Activated CD4-positive, alpha-beta T cell treated with anti-CD3 and anti-CD28 coated beads, Interleukin-2, Interleukin-6, amounts not matched to agents 100 ng/mL and 50 ng/mL, durations not matched to agents 16 hours and 8 hours (primary cell): Measurements from ENCODE around the gene CIB1.
"Not testable (repeated sequence)": the region's sequence is repeated elsewhere in the genome, so short reads cannot be mapped to it uniquely, and the experiment has no call there.

ENCODE experiments used
- DNase-seq: peaks from one replicate; pipeline ENCODE4 v3.0.0-alpha.2; 2020

CIB1 gene

GRCh38 chr15:90233387-90234095, at the start of gene CIB1:
TSS of gene CIB1 (minus strand) at chr15:90233941. CDS start at chr15:90233885, 56 bp downstream.
- peak; percentile 99 for DNase-seq

DNA sequence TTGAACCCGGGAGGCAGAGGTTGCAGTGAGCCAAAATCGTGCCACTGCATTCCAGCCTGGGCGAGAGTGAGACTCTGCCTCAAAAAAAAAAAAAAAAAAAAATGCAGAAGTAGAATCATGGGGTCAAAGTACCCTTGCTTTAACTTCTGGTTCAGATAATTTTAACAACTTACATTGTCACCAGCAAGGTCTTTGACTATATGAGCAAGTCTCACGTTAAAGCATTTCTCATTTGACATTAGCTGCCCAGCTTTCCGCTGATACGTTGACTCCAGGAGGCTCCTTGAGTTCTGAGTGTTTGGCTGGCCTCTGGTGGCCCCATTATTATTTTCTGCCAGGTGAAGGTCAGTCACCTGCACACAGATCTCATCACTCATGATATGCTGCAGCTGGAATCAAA, 47.9 kb upstream of the CIB1 start:
- not testable (repeated sequence) for DNase-seq

- DNase-seq: not testable (repeated sequence)
Observed at GRCh38 chr15:90280743-90281142, 47.0 kb upstream of the CIB1 start.

GRCh38 chr15:90278467-90278866, 44.7 kb upstream of the CIB1 start:
- not testable (repeated sequence) for DNase-seq

GRCh38 chr15:90271459-90272166, 37.9 kb upstream of the CIB1 start:
- no peak for DNase-seq

GRCh38 chr15:90270502-90271150, 36.9 kb upstream of the CIB1 start:
- DNase-seq: no peak

DNA sequence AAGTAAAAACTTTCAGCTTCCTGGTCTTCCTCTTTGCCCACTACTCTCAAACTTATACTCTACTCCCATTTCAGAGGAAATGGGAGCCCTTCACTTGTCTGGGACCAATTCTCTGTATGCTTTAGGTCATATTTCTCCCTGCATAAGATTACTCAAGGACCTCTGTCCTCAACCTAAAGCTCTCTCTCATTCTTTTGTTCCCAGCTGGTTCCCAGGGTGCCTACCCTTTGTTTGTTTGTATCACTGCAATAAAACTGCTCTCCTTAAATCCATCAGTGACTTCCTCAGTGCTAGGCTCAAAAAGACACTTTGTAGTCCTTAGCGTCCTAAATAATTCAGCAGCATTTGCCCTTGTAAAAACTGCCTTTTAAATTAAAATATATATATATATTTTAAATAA, 34.7 kb upstream of the CIB1 start:
- no peak for DNase-seq

GRCh38 chr15:90266485-90266884, 32.7 kb upstream of the CIB1 start:
- peak; percentile 43 for DNase-seq

GRCh38 chr15:90266061-90266431, 32.3 kb upstream of the CIB1 start:
- DNase-seq: peak; percentile 65

GRCh38 chr15:90265271-90266060, 31.7 kb upstream of the CIB1 start, which contains the start of gene NGRN:
TSS of gene NGRN (plus strand) at chr15:90265672. CDS start at chr15:90265713, 41 bp downstream.
- peak; percentile 95 for DNase-seq

- DNase-seq: peak; percentile 70
Observed at GRCh38 chr15:90264671-90265070, 30.9 kb upstream of the CIB1 start.

GRCh38 chr15:90262426-90262825, 28.7 kb upstream of the CIB1 start:
- no peak for DNase-seq

DNA sequence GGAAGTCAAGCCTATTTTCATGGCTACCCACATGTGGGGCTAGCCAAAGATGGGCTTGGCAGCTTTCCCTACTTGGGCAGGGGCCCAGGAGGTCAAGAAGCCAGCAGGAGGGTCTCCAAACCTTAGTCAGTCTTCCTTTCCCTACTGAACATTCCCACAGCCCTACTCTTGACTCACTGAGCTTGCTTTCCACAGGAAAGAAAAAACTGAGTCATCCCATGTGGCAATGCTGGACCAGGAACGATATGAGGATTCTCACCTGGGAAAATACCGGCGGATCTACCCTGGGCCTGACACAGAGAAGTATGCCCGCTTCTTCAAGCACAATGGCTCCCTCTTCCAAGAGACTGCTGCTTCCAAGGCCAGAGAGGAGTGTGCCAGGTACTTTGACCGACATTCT, 28.1 kb upstream of the CIB1 start:
- DNase-seq: no peak

DNA sequence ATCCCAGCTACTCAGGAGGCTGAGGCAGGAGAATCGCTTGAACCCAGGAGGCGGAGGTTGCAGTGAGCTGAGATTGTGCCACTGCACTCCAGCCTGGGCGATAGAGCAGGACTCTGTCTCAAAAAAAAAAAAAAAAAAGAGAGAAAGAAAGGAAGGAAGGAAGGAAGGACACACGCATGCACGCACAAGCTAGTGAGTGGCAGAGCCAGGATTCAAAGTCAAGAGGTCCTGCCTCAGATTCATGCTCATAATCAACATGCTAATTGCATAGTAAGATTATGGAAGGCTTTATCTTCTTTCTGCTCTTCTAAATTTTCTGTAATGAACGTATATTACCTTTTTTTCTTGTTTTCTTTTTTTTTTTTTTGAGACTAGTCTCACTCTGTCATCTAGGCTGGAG, 27.0 kb upstream of the CIB1 start:
- DNase-seq: not testable (repeated sequence)

GRCh38 chr15:90259524-90259923, 25.8 kb upstream of the CIB1 start:
- peak; percentile 70 for DNase-seq

DNA sequence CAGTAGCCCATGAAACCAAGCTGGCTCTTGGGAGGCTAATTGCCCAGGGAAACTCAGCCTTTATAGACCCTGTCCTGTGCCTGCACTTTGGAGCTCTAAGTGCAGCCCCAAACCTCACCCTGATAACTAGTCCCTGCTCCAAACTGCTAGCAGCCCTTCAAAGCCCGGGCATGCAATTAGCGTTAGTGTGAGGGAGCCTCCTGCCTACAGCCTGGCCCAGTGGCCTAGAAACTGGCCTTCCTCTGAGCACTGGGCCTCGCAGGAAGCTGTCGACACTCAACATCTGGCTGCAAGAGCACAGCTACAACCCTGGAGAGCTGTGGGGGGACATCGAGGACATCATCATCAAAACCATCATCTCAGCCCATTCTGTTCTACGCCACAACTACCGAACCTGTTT, 24.0 kb upstream of the CIB1 start:
- no peak for DNase-seq

DNA sequence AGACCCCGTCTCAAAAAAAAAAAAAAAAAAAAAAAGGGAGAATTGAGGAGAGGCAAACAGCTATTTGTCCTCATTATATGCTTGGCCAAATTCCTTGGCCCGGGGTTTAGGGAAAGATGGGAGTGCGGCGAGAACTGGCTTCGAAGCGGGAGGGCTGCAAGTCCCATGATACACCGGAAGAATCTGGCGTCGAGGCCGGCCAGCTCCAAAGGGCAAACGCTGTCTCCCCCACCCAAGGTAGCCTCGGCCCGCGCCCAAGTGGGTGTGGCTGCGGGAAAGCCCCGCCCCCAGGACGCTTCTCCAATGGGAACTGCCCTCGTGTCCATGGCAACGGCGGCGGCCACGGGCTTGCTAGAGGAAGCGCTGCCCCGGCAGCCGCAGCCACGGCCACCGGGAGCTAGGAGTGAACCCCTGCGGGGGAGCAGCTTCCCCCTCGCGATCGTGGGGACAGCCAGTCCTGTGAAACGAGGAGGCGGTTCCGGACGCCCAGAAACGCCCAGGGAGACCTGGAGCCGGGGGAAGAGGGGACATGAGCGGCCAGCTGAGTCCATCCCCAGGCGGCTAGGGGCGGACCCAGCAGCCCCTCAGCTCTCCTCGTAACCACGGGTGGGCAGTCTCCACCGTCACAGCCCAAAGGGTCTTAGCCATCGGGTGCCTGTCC, 15.6 kb upstream of the CIB1 start, which contains the start of gene TTLL13:
Gene TTLL13, plus strand, starts transcription at position 354 of the 661 bp plus-strand sequence. CDS start 1,075 bp downstream, outside the sequence.
- peak; percentile 69 for DNase-seq

GRCh38 chr15:90248789-90249202, 15.1 kb upstream of the CIB1 start:
- DNase-seq: no peak

DNA sequence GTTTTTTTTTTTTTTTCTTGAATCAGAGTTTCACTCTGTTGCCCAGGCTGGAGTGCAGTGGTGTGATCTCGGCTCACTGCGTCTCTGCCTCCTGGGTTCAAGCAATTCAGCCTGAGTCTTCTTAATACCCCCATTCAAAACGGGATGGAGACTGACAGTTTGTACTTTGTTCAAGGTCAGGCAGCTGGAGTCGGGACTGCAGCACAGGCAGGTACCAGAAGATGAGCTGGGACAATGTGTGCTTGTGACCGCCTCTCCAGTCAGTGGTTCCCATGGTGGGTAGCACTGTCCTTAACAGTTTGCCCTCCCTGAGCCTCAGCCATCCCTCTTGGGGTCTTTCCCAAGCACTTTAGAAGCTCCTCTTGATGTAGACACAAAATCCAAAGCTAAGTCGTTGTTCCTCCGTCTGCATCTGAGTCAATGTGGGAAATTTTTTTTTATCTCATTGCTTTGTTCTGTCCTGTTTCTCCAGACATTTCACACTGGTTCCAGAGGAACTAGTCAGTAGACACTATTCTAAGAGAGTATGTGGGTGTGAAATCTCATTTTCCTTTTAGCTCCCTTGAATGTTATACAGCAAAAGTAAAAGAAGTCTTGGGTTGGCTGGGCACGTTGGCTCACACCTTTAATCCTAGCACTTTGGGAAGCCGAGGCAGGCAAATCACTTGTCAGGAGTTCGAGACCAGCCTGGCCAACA, 10.3 kb upstream of the CIB1 start:
- DNase-seq: no peak

DNA sequence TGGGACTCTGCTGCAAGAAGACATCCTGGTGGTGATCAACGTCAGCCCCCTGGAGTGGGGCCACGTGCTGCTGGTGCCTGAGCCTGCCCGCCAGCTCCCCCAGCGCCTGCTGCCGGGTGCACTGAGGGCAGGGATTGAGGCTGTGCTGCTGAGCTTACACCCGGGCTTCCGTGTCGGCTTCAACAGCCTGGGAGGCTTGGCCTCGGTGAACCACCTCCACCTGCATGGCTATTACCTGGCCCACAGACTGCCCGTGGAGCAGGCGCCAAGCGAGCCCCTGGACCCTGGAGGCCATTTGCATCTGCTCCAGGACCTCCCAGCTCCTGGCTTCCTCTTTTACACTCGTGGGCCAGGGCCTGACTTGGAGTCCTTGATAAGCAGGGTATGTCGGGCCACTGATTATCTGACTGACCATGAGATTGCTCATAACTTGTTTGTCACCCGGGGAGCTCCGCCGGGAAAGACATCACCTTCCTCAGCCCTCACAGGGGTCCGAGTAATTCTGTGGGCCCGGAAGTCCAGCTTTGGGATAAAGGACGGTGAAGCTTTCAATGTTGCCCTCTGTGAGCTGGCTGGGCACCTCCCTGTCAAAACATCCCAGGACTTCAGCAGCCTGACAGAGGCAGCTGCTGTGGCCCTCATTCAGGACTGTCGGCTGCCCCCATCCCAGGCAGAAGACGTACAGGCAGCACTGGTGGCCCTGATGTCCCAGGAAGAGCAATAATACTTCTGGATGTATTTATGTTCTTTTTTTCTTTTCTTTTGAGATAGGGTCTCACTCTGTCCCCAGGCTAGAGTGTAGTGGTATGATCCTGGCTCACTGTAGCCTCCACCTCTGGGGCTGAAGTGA, 7.8 kb upstream of the CIB1 start:
- no peak for DNase-seq

- no peak for DNase-seq
Observed at GRCh38 chr15:90240856-90241255, 7.1 kb upstream of the CIB1 start.
